Transverse colon (tissue), 4 donors: Measurements from ENCODE around the gene CCL27. TPM values are rescaled to one million over a fixed set of nuclear protein-coding genes. Genes with fewer than 3 reads are reported as not detected.

Experiments used
- DNase-seq: peaks from one replicate; pipeline ENCODE4 v3.0.0-alpha.2; 2019
- H3K27ac ChIP-seq, 4 donors: fragments of 200-600 bp; sonication (generic); 2 replicates each; pipeline ENCODE4 v1.5.1; 2016 to 2018; ENCODE audit warnings: inconsistent platforms in 4 of 4
- H3K27me3 ChIP-seq: fragments of 200-600 bp; sonication (generic); 2 replicates; pipeline ENCODE4 v1.5.1; 2017; ENCODE audit warnings: inconsistent platforms
- H3K36me3 ChIP-seq, 4 donors: fragments of 200-600 bp; sonication (generic); 2 replicates each; pipeline ENCODE4 v1.5.1; 2017 to 2019; ENCODE audit warnings: inconsistent platforms in 4 of 4
- H3K4me1 ChIP-seq, 4 donors: fragments of 200-600 bp; sonication (generic); 2 replicates each; pipeline ENCODE4 v1.5.1; 2017 to 2020; ENCODE audit warnings: inconsistent platforms in 4 of 4
- H3K4me3 ChIP-seq, 4 donors: fragments of 200-600 bp; sonication (generic); 1 replicate in 1 of 4; 2 replicates in 3 of 4; pipeline versions ENCODE4 v1.5.1 to v1.6.1; 2017 to 2019; ENCODE audit warnings: inconsistent platforms in 4 of 4
- H3K9me3 ChIP-seq, 2 donors: fragments of 200-600 bp; sonication (generic); 2 replicates each; pipeline ENCODE4 v1.5.1; 2017 to 2019; ENCODE audit warnings: inconsistent platforms in 2 of 2
- EP300 ChIP-seq: sonication (generic); formaldehyde crosslinking; IDR thresholded peaks from one replicate; pipeline ENCODE4 v1.6.1; 2017; ENCODE audit warnings: antibody characterized with exemption, low read depth
- POLR2A ChIP-seq: fragments of 450-650 bp; IDR thresholded peaks from one replicate; pipeline ENCODE4 v1.6.1; 2016; ENCODE audit warnings: antibody characterized with exemption, mild to moderate bottlenecking, moderate library complexity
- POLR2AphosphoS5 ChIP-seq, 3 donors: sonication (generic); formaldehyde crosslinking; IDR thresholded peaks; one replicate each; pipeline ENCODE4 v1.6.1; 2016; ENCODE audit warnings: antibody characterized with exemption in 3 of 3
- WGBS, 2 donors: methylation state at CpG; one replicate each; pipeline ENCODE4 v1.1.5; 2018; ENCODE audit warnings: low coverage in 1 of 2; 5-methylcytosine and 5-hydroxymethylcytosine counted together
- in situ Hi-C, 4 donors: fragments of 200-750 bp; cut with MboI; loops; one replicate each; pipeline versions ENCODE4 v1.15.0 to v1.15.1; 2017; ENCODE audit warnings: low sequenced_read_pairs in 3 of 4, low pct_ligation_motif_present in 1 of 4, low pct_unique_long_range_greater_than_20kb in 1 of 4
- intact Hi-C: fragments of 100-400 bp; cut with DNase I; formaldehyde crosslinking; loops from one replicate; pipeline ENCODE4 v1.15.1; 2023; ENCODE audit warnings: low total_unique reads
- total RNA-seq, 4 donors: library from RNA; depleted of rRNA; stranded (reverse); fragments of >200 nt; gene quantifications; one replicate each; pipeline ENCODE4 v1.1.0, GENCODE V29; 2016
- TF ChIP-seq, protein P1 (sequence below), 5 experiments: fragments of 200-600 bp in 3 of 5; fragments of 450-650 bp in 2 of 5; sonication (generic) in 3 of 5; IDR thresholded peaks; 1 replicate in 2 of 5; 2 replicates in 3 of 5; pipeline ENCODE4 v1.5.1; 2016 to 2017; ENCODE audit warnings: antibody characterized with exemption in 5 of 5, inconsistent platforms in 3 of 5, mild to moderate bottlenecking in 2 of 5, moderate library complexity in 1 of 5

CCL27 gene
- total RNA-seq, 4 donors from 2014 or later: not detected

DNA sequence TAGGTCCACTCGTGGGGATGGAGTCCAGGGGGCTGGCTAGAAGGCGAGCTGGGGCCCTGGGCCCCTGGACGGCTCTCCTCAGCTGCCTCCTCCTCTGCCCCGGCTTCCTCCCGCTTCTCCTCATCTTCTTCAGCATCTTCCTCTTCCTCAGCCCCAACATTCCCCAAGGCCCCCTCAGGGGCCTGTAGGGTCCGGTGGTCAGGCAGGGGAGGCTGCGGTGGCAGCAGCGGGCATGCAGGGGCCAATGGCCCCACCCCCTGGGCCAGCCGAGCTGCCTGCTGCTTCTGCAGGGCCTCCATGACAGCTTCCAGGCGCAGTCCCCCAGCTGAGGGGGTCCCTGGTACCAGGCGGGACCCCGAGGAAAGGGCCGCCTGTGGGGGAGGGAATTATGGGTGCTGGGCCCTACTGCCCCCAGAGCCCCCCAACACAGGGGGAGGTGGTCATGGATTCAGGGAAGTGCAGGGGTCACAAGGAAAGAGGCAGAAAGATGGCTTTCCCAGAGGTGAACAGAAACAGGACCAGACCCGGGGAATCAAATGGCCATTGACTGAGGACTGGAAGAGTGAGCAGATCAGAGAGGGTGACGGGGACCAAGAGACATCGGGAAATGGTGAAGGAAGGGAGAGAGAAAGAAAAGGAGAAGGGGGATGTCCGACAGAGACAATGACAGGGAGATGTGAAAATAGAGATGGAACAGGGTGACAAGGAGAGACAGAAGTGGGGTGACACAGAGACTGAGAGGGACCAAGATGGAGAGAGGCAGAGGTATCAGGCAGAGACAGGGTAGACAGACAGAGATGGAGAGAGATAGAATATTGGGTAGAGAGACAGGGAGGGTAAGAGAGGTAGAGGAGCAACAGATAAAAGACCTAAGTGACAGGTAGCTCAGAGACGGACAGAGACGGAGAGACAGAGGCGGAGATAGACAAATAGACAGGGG is 34.5 kb downstream of the CCL27 start:
- Histone ChIP-seq H3K36me3 (no peaks in the 10 kb centered on the region), H3K4me1 (peaks cover 8 to 20% (median 13%) of the 10 kb centered on the region in 4 donors), H3K9me3 (no peaks in the 10 kb centered on the region), H3K27ac (no peak overlapping the region), H3K4me3 (peak overlapping the region in 2 of 4 donors; percentile 40 to 48), H3K27me3 (peaks cover 79% of the 10 kb centered on the region)
- in situ Hi-C loops (no loop called here), intact Hi-C loops (no loop called here)
- DNase-seq: no peak
- TF ChIP-seq POLR2AphosphoS5 (IDR thresholded peaks at IDR 0.05): no peak
- TF ChIP-seq, protein P1, sequence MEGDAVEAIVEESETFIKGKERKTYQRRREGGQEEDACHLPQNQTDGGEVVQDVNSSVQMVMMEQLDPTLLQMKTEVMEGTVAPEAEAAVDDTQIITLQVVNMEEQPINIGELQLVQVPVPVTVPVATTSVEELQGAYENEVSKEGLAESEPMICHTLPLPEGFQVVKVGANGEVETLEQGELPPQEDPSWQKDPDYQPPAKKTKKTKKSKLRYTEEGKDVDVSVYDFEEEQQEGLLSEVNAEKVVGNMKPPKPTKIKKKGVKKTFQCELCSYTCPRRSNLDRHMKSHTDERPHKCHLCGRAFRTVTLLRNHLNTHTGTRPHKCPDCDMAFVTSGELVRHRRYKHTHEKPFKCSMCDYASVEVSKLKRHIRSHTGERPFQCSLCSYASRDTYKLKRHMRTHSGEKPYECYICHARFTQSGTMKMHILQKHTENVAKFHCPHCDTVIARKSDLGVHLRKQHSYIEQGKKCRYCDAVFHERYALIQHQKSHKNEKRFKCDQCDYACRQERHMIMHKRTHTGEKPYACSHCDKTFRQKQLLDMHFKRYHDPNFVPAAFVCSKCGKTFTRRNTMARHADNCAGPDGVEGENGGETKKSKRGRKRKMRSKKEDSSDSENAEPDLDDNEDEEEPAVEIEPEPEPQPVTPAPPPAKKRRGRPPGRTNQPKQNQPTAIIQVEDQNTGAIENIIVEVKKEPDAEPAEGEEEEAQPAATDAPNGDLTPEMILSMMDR (IDR thresholded peaks at IDR 0.05): no peak
- TF ChIP-seq EP300: no peak
- TF ChIP-seq POLR2A: no peak
- WGBS, 2 donors: 19 to 49% methylated on average over 8 to 20 of the region's 20 CpGs

DNA sequence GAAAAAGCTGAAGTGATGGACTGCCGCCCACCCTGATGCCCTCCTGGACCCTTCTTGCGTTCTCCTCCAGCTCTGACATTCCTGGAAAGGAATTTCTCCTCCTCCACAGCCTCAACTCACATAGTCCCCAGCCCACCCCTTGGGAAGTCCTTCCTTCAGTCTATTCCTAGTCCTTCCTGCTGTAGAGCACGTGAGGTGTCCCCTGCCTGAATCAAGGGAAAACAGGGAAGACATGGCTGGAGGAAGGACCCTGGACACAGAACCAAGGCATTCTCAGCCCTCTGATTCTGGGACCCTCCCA is 37.3 kb downstream of the CCL27 start:
- DNase-seq: no peak
- Histone ChIP-seq H3K27me3 (peaks cover 85% of the 10 kb centered on the region), H3K9me3 (no peaks in the 10 kb centered on the region), H3K27ac (no peak overlapping the region), H3K4me3 (no peak overlapping the region), H3K4me1 (peaks cover 8 to 20% (median 13%) of the 10 kb centered on the region in 4 donors), H3K36me3 (no peaks in the 10 kb centered on the region)
- intact Hi-C loops (no loop called here), in situ Hi-C loops (no loop called here)
- no peak for TF ChIP-seq POLR2A
- WGBS, 2 donors: 76% methylated on average over 3 of the region's 3 CpGs; no CpG with 5 or more reads in 1 of the 2 donors

DNA sequence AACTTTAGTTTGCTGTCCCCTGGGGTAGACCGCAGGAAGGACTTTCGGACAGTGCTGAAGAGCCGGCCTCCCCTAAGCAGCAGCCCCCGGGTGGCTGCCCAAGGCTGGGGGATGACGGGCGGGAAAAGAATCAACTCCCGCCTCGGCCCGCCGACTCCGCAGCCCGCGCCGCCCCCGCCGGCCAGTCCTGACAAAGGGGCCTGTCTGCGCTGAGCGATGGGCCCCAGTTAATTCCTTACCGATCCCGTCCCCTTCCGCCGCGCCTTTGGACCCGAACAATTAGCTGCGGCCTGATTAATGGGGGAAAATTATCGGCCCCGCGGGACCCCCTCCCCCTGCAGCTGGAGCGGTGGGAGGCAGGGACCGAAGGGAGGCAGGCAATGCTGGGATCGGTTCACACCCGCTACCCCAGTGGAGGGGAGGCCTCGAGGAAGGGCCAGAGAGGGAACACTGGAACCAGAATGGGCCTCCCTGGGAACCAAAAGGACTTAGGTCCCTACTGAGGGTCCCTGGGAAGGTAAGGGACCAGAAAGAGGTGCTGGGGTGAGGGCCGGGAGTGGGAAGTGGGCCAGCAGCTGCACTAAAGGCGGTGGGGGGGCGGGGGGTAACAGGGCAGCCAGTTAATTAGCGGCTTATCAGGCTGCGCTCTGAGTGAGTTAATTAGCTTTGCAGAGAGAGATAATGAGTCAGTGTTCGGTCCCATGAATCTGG is 37.8 kb downstream of the CCL27 start:
- Histone ChIP-seq H3K4me1 (peaks cover 8 to 24% (median 16%) of the 10 kb centered on the region in 4 donors), H3K27me3 (peaks cover 80% of the 10 kb centered on the region), H3K9me3 (no peaks in the 10 kb centered on the region), H3K36me3 (no peaks in the 10 kb centered on the region), H3K4me3 (no peak overlapping the region), H3K27ac (no peak overlapping the region)
- in situ Hi-C loops (no loop called here), intact Hi-C loops (no loop called here)
- TF ChIP-seq, protein P1 (IDR thresholded peaks at IDR 0.05): no peak
- TF ChIP-seq POLR2A: no peak
- no peak for TF ChIP-seq POLR2AphosphoS5 (IDR thresholded peaks at IDR 0.05)
- TF ChIP-seq EP300: no peak
- DNase-seq: no peak
- WGBS, 2 donors: 32 to 33% methylated on average over 4 to 39 of the region's 39 CpGs

DNA sequence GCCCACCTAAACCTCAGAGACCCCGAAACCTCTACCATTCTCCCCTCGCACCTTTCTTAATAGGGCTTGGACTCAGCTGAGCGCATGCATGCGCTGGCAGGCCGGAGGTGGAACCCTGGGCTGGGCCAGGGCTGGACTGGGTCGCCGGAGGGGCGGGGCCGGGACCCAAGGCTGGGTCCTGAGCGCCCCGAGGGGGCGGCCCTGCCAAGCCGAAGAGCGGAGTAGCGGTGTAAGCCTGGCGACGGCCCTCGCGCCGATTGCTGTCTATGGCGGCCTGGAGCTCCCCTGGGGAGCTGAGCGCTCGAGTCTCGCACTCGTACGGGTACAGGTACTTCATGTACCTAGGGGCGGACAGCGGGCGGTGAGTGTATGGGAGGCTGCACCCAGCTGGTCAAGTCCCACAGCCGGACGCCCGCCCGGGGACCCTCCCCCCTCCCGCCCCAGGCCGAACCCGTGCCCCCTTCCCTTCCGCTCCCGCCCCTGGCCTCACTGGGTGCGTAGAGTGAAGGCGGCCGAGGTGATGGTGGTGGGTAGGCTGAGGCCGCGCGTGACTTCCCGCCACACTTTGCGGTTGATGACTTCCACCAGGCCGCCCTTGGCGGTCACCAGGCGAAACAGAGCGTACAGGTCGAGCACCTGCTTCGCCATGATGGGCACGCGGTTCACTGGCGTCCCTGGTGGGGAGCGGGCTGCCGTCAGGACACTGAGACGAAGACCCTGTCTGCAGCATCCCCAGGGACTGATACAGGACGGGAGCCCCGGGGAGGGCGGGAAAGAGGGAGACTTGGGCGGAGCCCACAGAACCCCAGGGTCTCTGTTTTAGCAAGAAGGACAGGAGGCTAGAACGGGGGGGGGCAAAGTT is 38.9 kb downstream of the CCL27 start:
- TF ChIP-seq EP300 (no peak), POLR2A (no peak), POLR2AphosphoS5 (IDR thresholded peaks at IDR 0.05) (no peak)
- TF ChIP-seq, protein P1 (IDR thresholded peaks at IDR 0.05): no peak
- DNase-seq: no peak
- WGBS, 2 donors: 27% methylated on average over 43 of the region's 63 CpGs; no CpG with 5 or more reads in 1 of the 2 donors
- Histone ChIP-seq H3K36me3 (no peaks in the 10 kb centered on the region), H3K27me3 (peaks cover 70% of the 10 kb centered on the region), H3K27ac (no peak overlapping the region), H3K9me3 (no peaks in the 10 kb centered on the region), H3K4me1 (peaks cover 4 to 22% (median 17%) of the 10 kb centered on the region in 4 donors), H3K4me3 (no peak overlapping the region)
- in situ Hi-C loops: no loop called here
- intact Hi-C loops: no loop called here
